WERI-Rb-1 (cell line): ENCODE data around the gene RAB23.

Experiments
- DNase-seq: peaks from one replicate; pipeline ENCODE4 v3.0.0-alpha.2; 2020
- H3K27ac ChIP-seq: fragments of 250-450 bp; sonication (Bioruptor Pico); 2 replicates; pipeline ENCODE4 v1.5.1; 2020; ENCODE audit warnings: mild to moderate bottlenecking, moderate library complexity
- H3K27me3 ChIP-seq: fragments of 250-450 bp; sonication (Bioruptor Pico); 2 replicates; pipeline ENCODE4 v1.5.1; 2021; ENCODE audit warnings: mild to moderate bottlenecking, low read depth, moderate library complexity; ENCODE audit not compliant: insufficient read depth, severe bottlenecking
- H3K36me3 ChIP-seq: fragments of 250-450 bp; sonication (Bioruptor Pico); 2 replicates; pipeline ENCODE4 v1.5.1; 2020; ENCODE audit warnings: mild to moderate bottlenecking, moderate library complexity
- H3K4me3 ChIP-seq: 2 replicates; pipeline ENCODE4 v1.5.1; 2011; ENCODE audit warnings: low read depth, mild to moderate bottlenecking, control low read depth, low read length
- H3K9me3 ChIP-seq: fragments of 250-450 bp; sonication (Bioruptor Pico); 2 replicates; pipeline ENCODE4 v1.5.1; 2021; ENCODE audit warnings: mild to moderate bottlenecking, moderate library complexity; ENCODE audit not compliant: severe bottlenecking
- CTCF ChIP-seq: IDR thresholded peaks from 2 replicates; pipeline ENCODE4 v1.5.1; 2011; ENCODE audit warnings: low read depth, mild to moderate bottlenecking, control low read depth, inconsistent platforms, low read length

The RAB23 gene

GRCh38 chr6:57221936-57222742 is at the start of gene RAB23:
TSS of gene RAB23 (minus strand) at chr6:57222307. CDS start at chr6:57210380, 11,927 bp downstream.
- Histone ChIP-seq H3K27me3 (no peaks in the 10 kb centered on the region), H3K9me3 (peaks cover 2% of the 10 kb centered on the region), H3K36me3 (peaks cover 5% of the 10 kb centered on the region), H3K27ac (peak within 1 kb of the TSS; percentile 95), H3K4me3 (peak within 1 kb of the TSS; percentile 81)
- TF ChIP-seq CTCF, result no peak
- DNase-seq, result peak; percentile 95

DNA sequence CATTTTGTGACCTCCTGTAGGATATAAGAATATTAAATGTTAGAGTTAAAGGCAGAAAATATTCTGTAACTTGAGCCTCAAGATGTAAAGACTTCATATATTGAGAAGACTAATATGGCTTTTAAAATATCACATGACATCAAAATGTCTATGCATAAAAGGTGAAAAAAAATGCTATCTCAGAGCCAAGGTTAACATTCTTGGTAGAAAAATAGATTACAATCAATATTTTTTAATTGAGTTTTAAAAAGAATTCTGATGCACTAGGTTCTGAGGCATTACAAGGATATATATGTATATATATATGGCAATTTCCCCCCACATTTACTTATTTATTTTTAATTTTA is 46.2 kb upstream of the RAB23 start:
- H3K27me3 ChIP-seq, result no peaks in the 10 kb centered on the region
- DNase-seq, result no peak
- no peaks in the 10 kb centered on the region for H3K36me3 ChIP-seq
- no peak overlapping the region for H3K4me3 ChIP-seq
- no peak overlapping the region for H3K27ac ChIP-seq
- no peaks in the 10 kb centered on the region for H3K9me3 ChIP-seq
- TF ChIP-seq CTCF, result no peak

GRCh38 chr6:57267586-57268293 is 45.6 kb upstream of the RAB23 start:
- Histone ChIP-seq H3K4me3 (no peak overlapping the region), H3K36me3 (no peaks in the 10 kb centered on the region), H3K9me3 (no peaks in the 10 kb centered on the region), H3K27ac (no peak overlapping the region), H3K27me3 (no peaks in the 10 kb centered on the region)
- peak; percentile 71 for DNase-seq
- TF ChIP-seq CTCF, result peak; percentile 59

DNA sequence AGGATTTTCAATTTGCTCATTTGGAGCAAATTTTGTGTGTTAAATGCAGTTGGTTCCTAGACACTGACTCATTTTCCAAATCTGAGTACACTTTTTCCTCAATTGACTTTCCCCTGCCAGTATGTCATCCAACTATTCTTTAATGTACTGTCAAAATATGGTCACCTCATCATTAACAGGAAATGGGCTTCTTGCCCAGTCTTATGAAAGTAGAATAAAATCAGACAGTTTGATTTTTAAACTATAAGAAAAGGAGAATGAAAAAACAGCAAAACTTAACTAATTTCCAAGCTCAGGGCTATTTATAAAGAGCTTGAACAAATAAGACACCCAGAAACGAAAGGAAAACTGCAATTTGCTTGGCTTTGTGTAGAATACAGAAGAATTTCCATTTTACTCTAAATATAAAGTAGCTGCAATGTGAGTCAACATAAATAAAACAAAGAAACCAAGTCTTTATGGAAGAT is 43.7 kb upstream of the RAB23 start:
- H3K4me3 ChIP-seq, result no peak overlapping the region
- TF ChIP-seq CTCF, result no peak
- H3K27me3 ChIP-seq, result no peaks in the 10 kb centered on the region
- H3K36me3 ChIP-seq, result no peaks in the 10 kb centered on the region
- H3K27ac ChIP-seq, result no peak overlapping the region
- no peak for DNase-seq
- H3K9me3 ChIP-seq, result no peaks in the 10 kb centered on the region

- no peak for TF ChIP-seq CTCF
- no peaks in the 10 kb centered on the region for H3K27me3 ChIP-seq
- DNase-seq, result no peak
- no peaks in the 10 kb centered on the region for H3K36me3 ChIP-seq
- no peaks in the 10 kb centered on the region for H3K9me3 ChIP-seq
- no peak overlapping the region for H3K4me3 ChIP-seq
- no peak overlapping the region for H3K27ac ChIP-seq
These were observed 41.6 kb upstream of the RAB23 start for GRCh38 chr6:57263739-57264138.
